ELR (cell line): ENCODE results near the gene OXSM.

ENCODE experiments used
- DNase-seq: peaks from one replicate; pipeline ENCODE4 v3.0.0-alpha.2; 2015; ENCODE audit warnings: low read depth

OXSM gene

DNA sequence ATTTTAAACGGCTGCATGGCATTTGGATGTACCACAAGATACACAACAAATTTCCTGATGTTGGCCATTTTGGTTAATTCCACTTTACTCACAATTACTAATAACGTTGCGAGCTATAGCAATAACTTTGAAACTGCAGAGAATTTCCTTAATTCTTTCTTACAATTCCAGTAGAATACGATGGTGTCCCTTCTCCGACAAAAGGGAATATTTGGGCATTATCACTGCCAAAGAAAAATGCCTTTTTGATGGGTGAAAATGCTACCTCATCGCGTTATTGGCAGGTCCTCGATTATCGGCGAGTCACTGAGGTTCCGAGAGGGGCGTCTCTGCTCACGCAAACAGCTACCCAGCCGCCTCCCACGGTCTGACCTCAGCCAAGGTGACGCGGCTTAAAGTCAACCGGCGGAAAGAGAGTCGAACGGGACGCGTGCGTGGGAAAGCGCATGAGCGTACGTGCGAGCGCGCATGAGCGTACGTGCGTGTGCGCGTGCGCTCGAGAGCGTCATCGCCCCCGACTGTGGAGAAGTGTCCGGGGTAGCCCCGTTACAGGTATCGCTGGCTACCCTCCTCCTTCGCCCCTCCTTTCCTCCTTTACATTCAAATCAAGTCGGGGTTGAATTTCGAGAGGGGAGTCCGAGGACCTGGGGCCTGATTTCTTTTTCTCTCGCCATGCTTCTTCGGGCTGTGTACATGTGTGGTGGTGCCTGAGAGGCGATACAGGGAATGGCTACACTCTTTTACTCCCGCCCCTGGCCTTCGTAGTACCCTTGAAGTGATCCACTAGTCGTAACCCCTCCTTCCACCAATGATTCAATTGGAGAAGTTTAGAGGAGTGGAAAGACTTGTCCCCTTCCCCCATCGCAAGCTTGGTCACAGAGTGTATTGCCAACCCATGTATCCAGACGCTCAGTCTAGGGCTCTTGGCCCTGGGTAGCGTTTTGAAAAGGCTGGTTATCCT lies at the start of gene OXSM:
TSS of gene OXSM (plus strand) at position 495 of the 961 bp plus-strand sequence. CDS start 931 bp downstream, outside the sequence.
- DNase-seq, result peak; percentile 96

DNA sequence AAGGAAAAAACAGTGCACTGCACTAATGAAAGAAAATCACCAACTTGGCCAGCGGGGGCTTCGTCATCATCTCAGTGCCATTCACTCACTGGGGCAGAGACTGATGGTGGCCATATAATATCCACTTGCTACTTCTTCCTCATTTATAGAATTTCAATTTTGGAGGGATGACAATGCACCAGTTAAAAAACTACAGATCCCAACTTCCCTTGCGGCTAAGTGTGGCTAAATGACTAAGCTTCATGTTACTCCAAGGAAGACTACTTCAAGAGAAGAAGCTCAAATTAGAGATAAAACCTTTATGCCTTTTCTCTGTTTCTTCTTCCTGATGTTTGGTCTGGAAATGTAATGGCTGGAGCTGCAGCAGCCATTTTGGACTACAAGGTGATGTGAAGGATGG lies 45.4 kb upstream of the OXSM start:
- DNase-seq, result no peak

DNA sequence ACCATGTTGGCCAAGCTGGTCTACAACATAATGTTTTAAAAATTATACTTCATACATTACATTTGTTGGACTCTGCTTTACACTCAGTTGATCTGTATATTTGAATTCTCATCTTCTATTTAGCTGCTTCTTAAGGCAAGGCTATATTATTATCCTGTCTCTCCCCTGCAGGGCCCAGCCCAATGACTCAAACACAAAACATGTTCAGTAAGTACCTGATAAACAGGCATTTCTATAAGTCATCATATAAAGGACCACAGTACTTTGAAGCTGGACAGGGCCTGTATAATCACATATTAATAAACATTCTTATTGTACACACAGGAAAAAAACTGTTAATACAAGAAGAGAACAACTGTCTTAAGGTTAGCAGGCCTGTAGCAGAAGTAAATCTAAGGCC lies 42.9 kb upstream of the OXSM start:
- peak; percentile 54 for DNase-seq

DNA sequence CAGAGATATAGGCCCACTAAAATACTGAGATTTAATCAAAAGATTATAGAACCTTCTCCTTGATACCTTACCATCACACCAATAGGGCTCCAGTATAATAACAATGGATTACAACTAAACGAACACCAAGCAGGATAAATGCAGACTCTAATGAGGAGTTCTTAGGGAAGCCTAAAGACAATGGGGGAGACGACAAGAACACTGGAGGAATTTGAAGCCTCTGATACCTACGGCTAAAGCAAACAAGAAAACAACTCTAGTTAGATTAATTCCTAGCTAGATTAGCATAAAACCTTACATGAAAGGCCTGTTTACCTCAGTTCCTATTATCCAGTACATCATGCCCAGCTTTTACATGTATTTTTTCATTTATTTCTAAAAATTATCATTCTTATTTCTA lies 41.7 kb upstream of the OXSM start:
- DNase-seq, result no peak

DNA sequence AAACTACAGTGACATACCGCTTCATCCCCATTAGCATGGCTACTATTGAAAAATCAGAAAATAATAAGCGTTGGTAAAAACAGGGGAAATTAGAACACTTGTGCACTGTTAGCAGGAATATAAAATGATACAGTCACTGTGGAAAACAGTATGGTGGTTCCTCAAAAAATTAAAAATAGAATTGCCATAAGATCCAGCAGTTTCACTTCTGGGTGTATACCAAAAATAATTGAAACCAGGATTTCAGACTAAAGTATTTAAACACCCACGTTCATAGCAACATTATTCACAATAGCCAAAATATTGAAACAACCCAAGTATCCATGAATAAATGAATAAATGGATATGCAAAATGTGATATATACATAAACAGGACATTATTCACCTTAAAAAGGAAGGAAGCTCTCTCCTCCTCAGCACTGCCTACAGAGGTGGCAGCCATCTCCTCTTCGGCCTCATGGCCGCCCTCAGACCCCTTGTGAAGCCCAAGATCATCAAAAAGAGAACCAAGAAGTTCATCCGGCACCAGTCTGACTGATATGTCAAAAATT lies 40.8 kb upstream of the OXSM start:
- no peak for DNase-seq

DNA sequence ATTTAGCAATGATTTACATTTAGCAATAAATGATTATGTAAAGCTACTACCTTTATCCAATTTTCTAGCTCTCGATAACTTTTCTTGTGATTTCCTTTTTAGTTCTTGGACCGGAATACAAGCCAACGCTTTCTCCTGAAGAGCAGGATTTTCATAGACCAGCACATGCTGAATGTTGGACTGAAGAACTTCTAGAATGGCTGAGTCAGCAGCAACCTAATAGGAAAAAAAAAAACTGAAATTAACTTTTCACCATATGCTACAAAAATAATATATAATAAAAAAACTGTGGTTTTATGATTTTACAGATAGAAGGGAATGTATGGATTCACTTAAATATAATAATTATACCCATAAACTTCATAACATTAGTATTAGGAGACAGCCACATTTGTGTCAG lies 38.8 kb upstream of the OXSM start:
- no peak for DNase-seq

DNA sequence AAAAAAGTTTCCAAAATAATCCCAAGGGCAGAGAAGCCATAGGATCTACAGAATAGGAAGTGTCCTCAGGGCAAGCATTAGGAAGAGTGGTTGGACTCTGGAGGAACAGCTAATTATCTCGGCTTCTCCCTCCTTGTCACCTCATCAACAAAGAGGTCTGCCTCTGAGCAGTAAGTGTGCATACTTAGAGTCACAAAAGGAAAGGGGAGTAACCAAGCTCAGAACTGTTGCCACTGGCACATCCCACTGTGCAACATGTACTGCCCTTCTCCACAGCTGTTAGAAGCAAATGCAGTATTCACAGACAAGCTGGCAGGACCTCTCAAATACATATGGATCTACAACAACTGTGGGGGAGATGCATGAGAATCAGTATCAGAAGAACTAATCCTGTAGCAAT lies 38.2 kb upstream of the OXSM start:
- DNase-seq, result no peak

DNA sequence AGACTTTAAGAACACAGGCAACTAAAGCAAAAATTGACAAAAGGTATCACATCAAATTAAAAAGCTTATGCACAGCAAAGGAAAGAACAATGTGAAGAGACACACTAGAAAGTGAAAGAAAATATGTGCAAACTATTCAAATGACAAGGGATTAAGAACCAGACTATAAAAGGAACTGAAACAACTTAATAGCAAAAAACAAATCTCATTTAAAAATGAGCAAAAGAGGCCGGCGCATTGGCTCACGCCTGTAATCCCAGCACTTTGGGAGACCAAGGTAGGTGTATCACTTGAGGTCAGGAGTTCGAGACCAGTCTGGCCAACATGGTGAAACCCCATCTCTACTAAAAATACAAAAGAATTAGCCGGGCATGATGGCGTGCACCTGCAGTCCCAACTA lies 21.0 kb upstream of the OXSM start:
- no peak for DNase-seq

DNA sequence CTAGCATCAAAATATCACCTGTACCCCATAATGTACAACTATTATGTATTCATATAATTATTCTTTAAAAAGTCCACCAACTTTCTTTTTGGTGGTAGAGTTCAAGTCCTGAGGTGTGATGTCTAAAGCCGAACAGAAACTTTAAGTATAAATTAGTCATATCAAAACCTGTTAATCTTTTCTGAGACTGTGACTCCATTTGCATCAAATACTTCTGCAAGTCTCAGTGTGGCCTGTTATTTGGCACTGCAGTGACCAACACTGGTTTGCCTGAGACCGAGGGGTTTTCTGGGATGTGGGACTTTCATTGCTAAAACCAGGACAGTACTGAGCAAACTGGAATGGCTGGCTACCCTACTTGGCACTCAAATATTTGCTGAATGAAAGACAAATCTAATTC lies 14.0 kb upstream of the OXSM start:
- no peak for DNase-seq

DNA sequence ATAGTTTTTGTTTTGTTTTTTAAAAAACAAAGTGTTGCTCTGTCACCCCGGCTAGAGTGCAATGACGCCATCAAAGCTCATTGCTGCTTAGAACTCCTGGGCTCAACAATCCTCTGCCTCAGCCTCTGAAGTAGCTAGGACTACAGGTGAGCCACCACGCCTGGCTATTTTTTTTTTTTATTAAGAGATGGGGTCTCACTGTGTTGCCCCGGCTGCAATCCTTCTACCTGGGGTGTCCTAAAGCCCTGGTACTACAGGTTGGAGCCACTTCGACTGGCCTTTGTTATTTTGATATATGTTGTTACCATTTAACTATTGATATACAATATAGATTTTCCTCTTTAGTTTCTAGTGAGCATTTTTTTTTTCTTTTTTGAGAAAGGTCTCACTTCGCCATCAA lies 9.3 kb upstream of the OXSM start:
- no peak for DNase-seq

DNA sequence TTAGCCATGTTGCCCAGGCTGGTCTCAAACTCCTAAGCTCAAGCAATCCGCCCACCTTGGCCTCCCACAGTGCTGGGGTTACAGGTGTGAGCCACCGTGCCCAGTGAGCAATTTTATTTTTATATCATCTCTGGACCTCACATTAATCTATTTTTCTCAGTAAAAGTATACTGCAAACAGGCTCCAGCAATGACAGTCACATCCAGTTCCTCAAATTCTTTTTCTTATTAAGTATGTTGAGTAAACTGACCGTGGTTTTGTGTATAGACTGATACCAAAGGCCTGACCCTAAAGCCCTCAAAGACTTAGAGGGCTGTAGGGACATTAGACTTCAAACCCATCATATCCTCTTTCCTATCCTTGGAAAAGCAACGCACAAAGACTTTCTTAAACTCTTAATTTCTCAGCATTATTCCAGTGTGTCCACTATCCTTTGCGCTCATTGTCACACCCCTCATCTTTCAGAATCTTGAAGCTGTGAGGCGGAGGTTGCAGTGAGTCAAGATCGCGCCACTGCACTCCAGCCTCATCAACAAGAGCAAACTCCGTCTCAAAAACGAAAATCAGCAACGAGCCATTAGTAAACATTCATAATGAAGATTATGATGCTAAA lies 8.6 kb upstream of the OXSM start:
- DNase-seq, result no peak

DNA sequence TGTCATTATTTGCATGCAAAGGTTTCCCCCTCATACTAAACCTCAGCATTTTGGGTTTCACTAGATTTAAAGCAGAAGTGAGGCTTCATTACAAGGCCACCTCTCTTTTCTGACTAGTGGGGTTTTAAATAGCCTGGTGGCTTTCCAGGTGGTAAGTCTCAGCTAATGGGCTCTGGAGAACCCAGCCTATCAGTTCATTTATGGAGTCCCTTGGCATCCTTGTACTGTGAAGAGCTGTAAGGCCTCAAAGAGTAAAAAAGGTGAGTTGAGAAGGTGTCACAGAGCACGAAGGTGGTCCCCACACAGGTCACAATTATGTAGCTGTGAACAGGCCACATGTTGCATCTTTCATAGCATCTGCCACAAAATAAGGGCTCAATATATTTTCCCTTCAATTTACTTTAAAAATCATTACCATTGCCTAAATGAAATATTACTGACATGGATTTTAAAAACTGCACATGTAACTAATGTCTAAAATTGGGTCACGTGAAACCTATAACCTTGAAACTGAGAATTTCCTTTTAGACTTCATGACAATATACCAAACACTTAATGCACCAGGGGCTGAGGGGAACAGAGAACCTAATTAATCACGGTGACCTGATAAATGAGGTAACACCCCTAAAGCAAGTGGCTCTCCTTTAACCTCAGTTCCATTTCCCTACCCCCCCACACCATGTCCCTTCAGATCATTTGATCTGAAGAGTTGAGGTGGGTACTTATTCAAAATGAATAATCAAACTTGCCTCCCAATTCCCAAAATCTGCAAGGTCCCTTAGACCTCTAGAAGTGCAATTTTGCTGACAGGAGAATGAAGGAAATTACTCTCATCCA lies 7.9 kb upstream of the OXSM start:
- DNase-seq, result no peak

DNA sequence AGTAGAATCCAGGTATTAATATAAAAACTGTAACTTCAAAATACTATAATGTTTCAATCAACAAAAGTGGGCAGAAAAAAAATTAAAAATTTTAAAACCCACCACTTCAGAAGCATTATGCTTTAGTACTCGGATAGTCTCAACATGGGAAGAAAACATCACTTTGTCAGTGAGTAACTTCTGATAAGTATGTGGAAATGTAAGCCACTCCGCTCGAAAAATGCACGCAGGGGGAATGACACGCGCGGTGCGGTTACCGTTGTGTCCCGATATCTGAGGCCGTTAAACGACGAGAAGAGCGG lies 7.3 kb upstream of the OXSM start:
- DNase-seq, result no peak

DNA sequence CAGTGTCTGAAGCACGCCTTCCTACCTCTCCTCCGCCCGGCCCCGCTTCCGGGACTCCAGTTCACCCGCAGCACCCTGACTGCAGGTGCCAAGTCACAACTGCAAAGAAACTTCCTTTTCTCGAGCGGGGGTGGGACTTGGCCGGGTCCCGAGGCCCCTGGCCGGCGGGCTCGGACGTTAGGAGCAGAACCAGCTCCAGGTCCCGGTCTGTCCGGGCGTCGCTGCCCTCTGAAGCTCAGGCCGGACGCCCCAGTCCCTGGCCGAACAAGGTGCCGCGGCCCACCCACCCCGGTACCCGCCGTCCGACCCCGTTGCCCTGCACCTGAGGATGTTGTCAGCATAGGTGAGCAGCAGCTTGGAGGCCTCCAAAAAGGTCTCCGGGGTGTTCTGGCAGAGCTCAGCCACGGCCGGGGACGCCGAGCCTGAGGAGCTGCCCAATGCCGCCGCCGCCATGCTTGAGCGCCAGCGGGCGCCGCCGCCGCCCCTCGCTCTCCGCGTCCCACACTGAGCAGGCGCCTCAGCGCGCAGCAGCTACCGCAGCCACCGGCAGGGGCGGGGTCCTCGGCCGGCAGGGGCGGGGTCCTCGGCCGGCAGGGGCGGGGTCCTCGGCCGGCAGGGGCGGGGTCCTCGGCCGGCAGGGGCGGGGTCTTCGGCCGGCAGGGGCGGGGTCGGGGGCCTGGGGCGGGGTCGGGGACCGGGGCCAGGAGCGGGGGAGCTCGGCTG lies 6.8 kb upstream of the OXSM start, which contains the start of gene NGLY1:
TSS of gene NGLY1 (minus strand) at position 506 of the 723 bp plus-strand sequence. CDS start at position 453, 53 bp downstream.
- DNase-seq, result peak; percentile 83

DNA sequence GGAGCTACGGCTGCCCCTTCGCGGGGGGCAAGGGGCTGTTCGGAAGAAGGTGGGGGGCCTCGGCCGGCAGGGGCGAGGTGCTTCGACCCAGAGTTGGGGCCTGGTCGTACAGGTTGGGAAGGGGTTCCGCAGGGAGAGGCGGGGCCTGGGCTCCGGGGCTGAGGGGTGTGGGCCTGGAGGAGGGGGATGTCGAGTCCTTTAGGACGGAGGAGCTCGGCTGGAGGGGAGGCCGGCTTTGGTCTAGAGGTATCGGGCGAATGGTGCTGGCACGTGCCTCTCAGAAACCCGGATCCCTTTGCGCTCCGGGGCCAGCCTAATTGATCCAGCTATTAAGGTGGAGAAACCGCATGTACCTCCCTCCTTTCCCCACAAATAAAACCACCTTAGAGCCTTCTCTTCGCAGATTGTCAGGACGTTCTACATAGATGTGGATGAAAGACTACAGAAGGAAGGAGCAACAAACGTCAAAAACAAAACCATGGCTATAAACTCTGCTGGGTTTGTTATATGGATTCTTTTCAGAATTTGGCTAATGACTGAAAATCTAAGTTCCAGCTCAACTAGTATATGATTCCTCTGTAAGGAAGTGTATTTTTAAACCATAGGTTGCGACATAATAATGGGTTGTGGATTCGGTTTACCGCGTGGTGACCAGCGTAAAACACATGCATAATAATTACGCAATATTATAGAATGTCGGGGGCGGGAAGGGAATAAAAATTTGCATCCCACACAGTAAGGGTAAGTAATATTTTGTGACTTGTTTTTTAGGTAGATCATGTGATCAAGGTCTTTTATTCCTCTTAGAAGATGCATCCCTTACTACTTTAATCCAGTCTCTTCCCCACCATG lies 6.0 kb upstream of the OXSM start:
- peak; percentile 36 for DNase-seq

DNA sequence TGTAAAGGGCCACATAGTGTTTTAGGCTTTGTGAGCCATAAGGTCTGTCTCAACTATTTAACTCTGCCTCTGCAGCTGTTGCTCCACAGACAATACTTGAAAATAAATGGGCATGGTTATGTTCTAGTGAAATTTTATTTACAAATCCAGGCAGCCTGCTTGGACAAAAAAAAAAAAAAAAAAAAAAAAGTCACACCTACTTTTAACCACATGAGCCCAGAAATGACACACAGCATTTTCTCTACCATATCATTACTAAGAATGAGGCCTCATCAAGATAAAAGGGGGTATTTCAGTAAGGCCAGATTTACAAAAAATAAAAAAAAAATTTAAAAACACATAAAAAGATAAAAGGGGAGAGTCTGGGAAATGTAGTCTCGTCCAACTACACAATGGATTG lies 4.9 kb upstream of the OXSM start:
- DNase-seq, result no peak

DNA sequence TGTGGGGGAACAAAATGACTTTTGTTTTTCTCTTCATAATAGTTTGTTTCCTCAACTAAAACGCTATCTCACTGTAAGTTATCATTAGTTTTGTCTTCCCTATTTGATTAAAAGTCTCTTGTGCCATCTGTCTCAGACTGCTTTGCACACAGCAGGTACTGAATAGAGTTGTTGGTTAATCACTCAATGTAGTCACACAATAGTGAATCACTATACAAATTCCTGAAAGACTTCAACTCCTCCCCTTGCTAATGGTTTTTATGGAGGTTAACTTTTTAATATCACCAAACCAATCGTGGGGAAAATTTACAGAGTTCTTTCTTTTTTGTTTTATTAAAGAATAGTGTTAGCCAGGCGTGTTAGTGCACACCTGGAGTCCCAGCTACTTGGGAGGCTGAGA lies 4.1 kb upstream of the OXSM start:
- peak; percentile 37 for DNase-seq

DNA sequence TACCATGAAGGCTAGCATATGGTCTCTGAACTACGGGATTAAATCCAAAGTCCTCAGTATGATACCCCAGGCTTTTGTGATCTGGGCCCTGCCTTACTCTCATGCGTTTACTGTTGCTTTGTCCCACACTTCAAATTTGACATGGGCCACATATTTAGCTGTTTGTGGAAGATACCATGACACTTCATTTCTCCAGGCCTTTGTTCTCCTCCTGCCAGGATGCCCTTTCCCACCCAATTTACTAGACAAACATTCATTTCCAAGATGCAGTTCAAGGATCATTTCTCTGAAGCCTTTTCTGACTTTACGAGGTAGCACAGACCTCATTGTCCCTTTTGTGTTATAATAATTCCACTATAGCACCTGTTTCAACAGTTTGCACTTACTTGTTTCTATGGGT lies 2.2 kb upstream of the OXSM start:
- DNase-seq, result no peak

DNA sequence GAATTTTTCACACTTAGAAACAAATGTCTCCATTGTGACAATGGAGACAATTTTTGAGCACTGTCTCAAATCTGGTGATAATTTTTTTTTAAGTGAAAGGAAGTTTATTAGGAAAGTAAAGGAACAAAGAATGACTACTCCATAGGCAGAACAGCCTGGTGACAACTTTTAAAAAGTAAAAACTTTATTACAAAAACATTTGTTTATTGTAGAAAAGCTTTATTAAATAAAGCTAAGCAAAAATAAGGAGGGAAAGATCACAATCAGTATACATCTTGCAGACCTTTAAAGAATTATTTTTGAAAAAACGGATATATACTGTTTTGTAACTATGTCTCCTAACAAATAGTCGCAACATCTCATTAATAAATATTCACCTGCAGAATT lies 688 bp upstream of the OXSM start:
- DNase-seq, result no peak

DNA sequence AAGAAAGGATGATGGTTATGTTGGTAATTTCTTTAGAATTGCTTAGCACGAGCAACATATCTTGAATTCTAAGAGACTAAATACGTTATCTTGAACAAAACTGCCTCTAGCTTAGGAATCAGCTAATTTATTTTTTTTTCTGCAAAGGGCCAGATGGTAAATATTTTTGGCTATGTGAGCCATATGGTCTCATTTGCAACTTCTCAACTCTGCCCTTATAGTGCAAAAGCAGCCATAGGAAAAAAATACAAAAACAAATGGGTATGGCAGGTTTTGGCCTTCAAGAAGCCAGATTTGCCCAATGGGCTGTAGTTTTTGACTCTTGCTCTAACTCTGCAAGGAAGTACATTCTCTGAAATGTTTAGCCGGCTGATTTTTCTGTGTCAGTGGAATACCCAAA lies 11.9 kb downstream of the OXSM start:
- no peak for DNase-seq

DNA sequence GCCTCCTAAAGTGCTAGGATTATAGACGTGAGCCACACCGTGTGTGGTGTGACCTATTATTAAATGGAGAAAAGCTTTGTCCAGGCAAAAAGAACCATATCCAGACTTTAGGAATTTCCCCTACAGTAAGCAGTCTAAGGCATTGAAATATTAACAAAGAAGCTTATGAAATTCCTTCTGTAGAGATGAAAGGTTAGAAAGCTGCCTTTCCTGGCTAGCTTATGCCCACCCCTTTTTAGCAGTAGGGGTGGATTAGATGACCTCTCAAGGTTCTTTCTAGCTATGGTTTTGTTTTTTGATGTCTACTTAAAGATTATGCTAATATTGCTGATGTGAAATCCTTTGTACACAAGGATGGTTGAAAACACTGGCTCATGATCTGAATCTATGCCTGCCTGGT lies 13.9 kb downstream of the OXSM start:
- DNase-seq, result no peak
